ENCODE data around the gene CD2.

- no peak for TF ChIP-seq CTCF (IDR thresholded peaks at IDR 0.05; ENCODE audit: borderline replicate concordance, extremely low read depth, low read length, poor library complexity, severe bottlenecking)
- no peak for TF ChIP-seq EZH2 (IDR thresholded peaks at IDR 0.05; ENCODE audit: borderline replicate concordance, low read depth, low read length, severe bottlenecking)
Observed at GRCh38 chr1:116770625-116771024, 16.4 kb downstream of the CD2 start.
